ENCODE measurements around the gene VPS35. TPM values are rescaled to one million over a fixed set of nuclear protein-coding genes. Genes with fewer than 3 reads are reported as not detected.

VPS35 gene
- total RNA-seq, 1 donor from 2014 or later: 128 TPM

- no peak for TF ChIP-seq CTCF (IDR thresholded peaks at IDR 0.05; ENCODE audit: unreplicated experiment)
- Mint-ChIP-seq H3K9me3 (ENCODE audit: low read depth) (no peaks in the 10 kb centered on the region), H3K36me3 (ENCODE audit: insufficient read depth) (no peaks in the 10 kb centered on the region), H3K4me1 (ENCODE audit: low read depth) (no peaks in the 10 kb centered on the region), H3K4me3 (ENCODE audit: low read depth) (no peak overlapping the region), H3K27ac (no peak overlapping the region), H3K27me3 (no peaks in the 10 kb centered on the region)
- DNase-seq (ENCODE audit: low spot score, unreplicated experiment): no peak
Observed at GRCh38 chr16:46731691-46732555, 42.9 kb upstream of the VPS35 start.

- H3K4me3 Mint-ChIP-seq (ENCODE audit: low read depth): no peak overlapping the region
Observed at GRCh38 chr16:46730801-46731690, 42.1 kb upstream of the VPS35 start.

GRCh38 chr16:46730126-46730525, 41.1 kb upstream of the VPS35 start:
- Mint-ChIP-seq H3K9me3 (ENCODE audit: low read depth) (peaks cover 2% of the 10 kb centered on the region), H3K27me3 (no peaks in the 10 kb centered on the region), H3K4me1 (ENCODE audit: low read depth) (no peaks in the 10 kb centered on the region), H3K4me3 (ENCODE audit: low read depth) (no peak overlapping the region), H3K27ac (no peak overlapping the region), H3K36me3 (ENCODE audit: insufficient read depth) (no peaks in the 10 kb centered on the region)
- DNase-seq (ENCODE audit: low spot score, unreplicated experiment): no peak
- TF ChIP-seq CTCF (IDR thresholded peaks at IDR 0.05; ENCODE audit: unreplicated experiment): no peak

More at GRCh38 chr16:46730801-46731690, 42.1 kb upstream of the VPS35 start:
- Mint-ChIP-seq H3K27ac (no peak overlapping the region), H3K4me1 (ENCODE audit: low read depth) (no peaks in the 10 kb centered on the region), H3K9me3 (ENCODE audit: low read depth) (no peaks in the 10 kb centered on the region), H3K27me3 (no peaks in the 10 kb centered on the region), H3K36me3 (ENCODE audit: insufficient read depth) (no peaks in the 10 kb centered on the region)
- no peak for TF ChIP-seq CTCF (IDR thresholded peaks at IDR 0.05; ENCODE audit: unreplicated experiment)
- DNase-seq (ENCODE audit: low spot score, unreplicated experiment): no peak

- H3K4me1 Mint-ChIP-seq (ENCODE audit: low read depth): no peaks in the 10 kb centered on the region
- H3K27me3 Mint-ChIP-seq: no peaks in the 10 kb centered on the region
- no peaks in the 10 kb centered on the region for H3K36me3 Mint-ChIP-seq (ENCODE audit: insufficient read depth)
- TF ChIP-seq CTCF (IDR thresholded peaks at IDR 0.05; ENCODE audit: unreplicated experiment): no peak
- H3K9me3 Mint-ChIP-seq (ENCODE audit: low read depth): peaks cover 5% of the 10 kb centered on the region
- no peak overlapping the region for H3K27ac Mint-ChIP-seq
- no peak overlapping the region for H3K4me3 Mint-ChIP-seq (ENCODE audit: low read depth)
- no peak for DNase-seq (ENCODE audit: low spot score, unreplicated experiment)
Observed at GRCh38 chr16:46729326-46729995, 40.5 kb upstream of the VPS35 start.

- no peak overlapping the region for H3K27ac Mint-ChIP-seq
- H3K36me3 Mint-ChIP-seq (ENCODE audit: insufficient read depth): no peaks in the 10 kb centered on the region
- no peak overlapping the region for H3K4me3 Mint-ChIP-seq (ENCODE audit: low read depth)
- peaks cover 5% of the 10 kb centered on the region for H3K9me3 Mint-ChIP-seq (ENCODE audit: low read depth)
- H3K4me1 Mint-ChIP-seq (ENCODE audit: low read depth): no peaks in the 10 kb centered on the region
- TF ChIP-seq CTCF (IDR thresholded peaks at IDR 0.05; ENCODE audit: unreplicated experiment): no peak
- H3K27me3 Mint-ChIP-seq: no peaks in the 10 kb centered on the region
- DNase-seq (ENCODE audit: low spot score, unreplicated experiment): no peak
Observed at GRCh38 chr16:46728806-46729205, 39.8 kb upstream of the VPS35 start.
